Purkinje cell (primary cell): ENCODE results near the gene SLC13A4. TPM values are rescaled to one million over a fixed set of nuclear protein-coding genes. Genes with fewer than 3 reads are reported as not detected.

Experiments used
- polyA plus RNA-seq: library from polyadenylated mRNA; unstranded; fragments of >200 nt; fragmentation: Nextera tagmentation; gene quantifications from 2 replicates; pipeline ENCODE4 v1.2.1, GENCODE V29; 2014

SLC13A4 gene, protein sequence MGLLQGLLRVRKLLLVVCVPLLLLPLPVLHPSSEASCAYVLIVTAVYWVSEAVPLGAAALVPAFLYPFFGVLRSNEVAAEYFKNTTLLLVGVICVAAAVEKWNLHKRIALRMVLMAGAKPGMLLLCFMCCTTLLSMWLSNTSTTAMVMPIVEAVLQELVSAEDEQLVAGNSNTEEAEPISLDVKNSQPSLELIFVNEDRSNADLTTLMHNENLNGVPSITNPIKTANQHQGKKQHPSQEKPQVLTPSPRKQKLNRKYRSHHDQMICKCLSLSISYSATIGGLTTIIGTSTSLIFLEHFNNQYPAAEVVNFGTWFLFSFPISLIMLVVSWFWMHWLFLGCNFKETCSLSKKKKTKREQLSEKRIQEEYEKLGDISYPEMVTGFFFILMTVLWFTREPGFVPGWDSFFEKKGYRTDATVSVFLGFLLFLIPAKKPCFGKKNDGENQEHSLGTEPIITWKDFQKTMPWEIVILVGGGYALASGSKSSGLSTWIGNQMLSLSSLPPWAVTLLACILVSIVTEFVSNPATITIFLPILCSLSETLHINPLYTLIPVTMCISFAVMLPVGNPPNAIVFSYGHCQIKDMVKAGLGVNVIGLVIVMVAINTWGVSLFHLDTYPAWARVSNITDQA
- 0.04 and 0.46 TPM in 2 replicates for polyA plus RNA-seq

DNA sequence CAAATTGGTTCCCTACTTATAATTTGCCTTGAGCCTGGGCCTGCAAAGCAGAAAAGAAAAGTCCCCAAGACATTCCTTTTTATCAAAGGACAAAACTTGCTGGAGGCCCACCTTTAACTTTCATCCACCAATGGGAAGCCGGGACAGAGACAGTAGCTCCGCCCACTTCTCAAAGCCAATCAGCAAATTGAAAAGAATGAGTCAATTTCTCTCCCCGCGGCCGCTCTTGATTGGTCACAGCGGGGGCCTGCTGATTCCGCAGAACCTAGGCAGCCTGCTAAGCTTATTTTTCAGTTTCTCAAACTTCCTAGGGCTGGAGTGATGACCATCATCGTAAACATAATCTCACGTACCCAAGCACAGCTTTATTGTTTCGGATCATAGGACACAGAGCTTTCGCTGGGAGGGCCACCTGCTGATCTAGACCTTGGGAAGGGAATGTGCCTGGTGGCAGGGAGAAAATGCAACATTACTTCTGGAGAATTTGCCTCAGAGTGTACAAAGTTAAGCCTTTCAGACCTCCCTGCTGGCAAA is at the start of gene SLC13A4:
SLC13A4 (minus strand) TSS at position 51 of the 534 bp plus-strand sequence. CDS start 690 bp downstream, outside the sequence.

DNA sequence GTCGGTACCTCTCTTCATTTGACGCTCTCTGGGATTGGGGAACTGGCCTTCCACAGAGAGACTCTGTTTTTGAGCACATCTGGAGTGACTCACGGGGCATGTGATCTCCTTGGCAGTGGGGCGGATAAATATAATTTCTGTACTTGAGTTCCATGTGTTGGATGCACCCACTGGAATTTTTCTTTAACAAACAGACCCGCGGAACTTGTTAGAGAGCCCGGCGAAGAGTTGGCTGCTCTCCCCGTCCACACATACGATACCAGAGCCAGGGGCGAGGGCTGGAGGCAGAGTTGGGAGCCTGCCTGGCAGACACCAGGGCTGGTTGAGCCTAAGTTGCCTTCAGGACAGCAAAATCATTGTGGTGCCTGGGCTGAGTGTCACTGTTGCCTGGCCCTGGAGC is 20.8 kb upstream of the SLC13A4 start, which contains the start of gene FAM180A:
FAM180A (minus strand) TSS at position 44 of the 400 bp plus-strand sequence. CDS start 233 bp downstream, outside the sequence.

DNA sequence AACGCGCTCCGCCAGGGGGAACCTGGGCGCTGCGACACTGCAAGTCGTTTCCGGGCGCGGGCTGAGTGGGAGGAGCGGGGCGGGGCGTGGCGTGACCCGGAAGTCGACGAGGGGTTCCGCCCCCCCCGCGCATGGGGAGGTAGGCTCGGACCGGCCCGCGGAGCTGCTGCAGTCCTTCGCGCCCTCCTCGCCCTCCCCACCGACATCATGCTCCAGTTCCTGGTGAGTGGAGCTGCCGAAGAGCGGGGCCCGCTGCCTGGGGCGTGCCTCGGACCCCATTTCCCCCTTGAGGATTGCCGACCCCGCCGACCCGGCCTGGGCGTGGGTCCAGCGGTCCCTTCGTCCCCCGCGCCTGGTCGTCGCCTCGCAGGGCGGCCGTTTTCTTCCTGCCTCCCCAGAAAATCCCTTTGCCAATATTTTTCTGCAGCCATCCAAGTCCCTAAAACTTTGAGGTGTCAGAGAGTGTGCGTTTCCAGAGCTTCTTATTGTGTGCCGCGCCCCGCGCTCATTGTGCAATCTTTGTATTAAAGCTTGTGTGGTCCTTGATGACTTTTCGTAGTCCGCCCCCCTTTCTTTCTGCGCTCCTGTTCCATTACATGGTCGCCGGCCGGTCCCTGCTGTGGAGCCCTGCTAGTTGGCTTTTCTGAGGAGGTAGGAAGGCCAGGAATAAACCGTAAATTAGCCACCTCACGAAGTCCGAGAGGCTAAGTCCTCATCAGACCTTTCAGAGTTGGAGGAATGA is 65.4 kb downstream of the SLC13A4 start, which contains the start of gene STMP1:
STMP1 (plus strand) TSS at position 142 of the 742 bp plus-strand sequence.

Other genes with a start within 250 kb of the SLC13A4 start
- gene CNOT4, start 218.1 kb downstream of the SLC13A4 start, polyA plus RNA-seq: 97.8 and 103 TPM in 2 replicates
- gene NUP205, start 170.3 kb downstream of the SLC13A4 start, polyA plus RNA-seq: 21.6 and 29.4 TPM in 2 replicates
- 42.5 and 50.5 TPM in 2 replicates for gene STMP1, start 65.7 kb downstream of the SLC13A4 start, polyA plus RNA-seq
- 0.42 TPM in 1 of 2 replicates, not detected in the other for gene FAM180A, start 20.6 kb upstream of the SLC13A4 start, polyA plus RNA-seq
- gene MTPN, start 249.2 kb upstream of the SLC13A4 start, polyA plus RNA-seq: 82.9 and 86.2 TPM in 2 replicates